Left hindlimb (tissue), 1 donor: ENCODE data around the gene CKB.

ENCODE experiments used
- DNase-seq: peaks from one replicate; pipeline ENCODE4 v3.0.0-alpha.2; 2018

The CKB gene

DNA sequence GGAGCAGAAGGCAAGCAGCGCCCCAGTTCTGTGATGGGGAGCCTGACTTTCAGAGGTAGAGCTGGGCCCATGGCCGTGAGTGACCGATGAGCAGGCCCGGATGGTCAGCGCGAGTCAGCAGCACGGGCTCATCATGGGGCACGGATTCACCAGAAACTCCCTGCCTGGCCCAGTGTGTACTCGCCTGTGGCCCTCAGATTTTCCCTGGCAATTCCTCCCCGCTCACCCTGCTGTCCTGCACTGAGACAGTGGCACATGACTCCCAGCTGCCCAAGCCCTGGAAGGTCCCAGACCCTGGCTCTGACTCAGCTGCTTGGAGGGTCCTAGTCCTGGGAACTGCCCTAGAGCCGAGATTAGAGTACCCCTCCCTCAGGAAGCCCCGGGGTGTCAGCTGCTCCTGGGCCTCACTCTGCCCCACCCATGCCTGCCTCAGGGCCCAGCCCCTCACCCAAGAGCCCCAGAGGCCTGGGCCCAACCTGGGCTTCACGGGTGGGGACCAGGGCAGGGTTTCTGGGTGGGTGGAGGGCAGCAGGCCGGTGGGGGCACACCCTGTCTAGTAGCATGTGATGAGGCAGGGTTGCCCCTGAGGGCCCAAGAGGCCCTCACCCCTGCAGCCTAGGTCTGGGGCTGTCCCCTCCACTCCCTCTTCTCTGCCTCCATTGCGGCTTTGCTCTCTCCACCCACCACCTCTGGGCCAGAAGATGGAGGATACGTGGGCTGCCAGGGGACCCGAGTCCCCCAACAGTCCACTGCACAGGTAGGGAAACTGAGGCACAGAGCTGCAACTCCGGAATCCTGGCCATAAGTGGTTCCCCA lies 14.8 kb upstream of the CKB start:
- DNase-seq, result no peak

- no peak for DNase-seq
These were observed 14.1 kb upstream of the CKB start for GRCh38 chr14:103536693-103537092.

DNA sequence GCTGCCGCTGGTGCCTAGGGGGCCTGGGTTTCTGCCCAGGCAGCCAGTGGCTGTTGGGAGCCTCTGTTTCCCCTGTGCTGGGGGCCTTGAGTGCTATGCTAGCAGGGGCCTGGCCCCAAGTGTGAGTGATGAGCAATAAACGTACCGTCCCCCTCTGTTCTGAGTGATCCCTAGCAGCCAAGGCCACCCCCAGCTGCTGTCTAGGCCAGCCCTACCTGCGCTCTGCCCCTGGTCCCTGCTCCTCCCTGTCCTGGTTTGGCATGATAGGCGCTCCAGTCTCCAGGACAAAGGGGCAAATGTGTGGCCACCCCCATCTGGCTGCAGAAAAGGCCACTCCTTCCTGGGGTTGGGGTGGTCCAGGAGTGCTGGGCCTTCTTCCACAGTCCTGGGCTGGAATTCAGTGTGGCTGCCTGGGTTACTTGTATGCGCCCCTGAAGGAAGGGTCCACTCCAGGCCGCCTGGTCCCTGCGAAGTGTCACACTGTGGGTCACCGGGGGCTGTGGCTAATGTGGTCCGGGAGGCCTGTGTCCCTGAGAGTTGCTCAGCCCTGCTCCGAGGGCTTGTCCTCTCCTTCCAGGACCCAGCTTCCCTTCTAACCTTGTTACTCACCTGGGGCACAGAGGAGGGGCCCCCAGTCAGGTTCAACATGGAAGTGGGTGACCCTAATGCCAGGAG lies 13.4 kb upstream of the CKB start:
- no peak for DNase-seq

GRCh38 chr14:103535081-103535890 lies 12.7 kb upstream of the CKB start:
- no peak for DNase-seq

DNA sequence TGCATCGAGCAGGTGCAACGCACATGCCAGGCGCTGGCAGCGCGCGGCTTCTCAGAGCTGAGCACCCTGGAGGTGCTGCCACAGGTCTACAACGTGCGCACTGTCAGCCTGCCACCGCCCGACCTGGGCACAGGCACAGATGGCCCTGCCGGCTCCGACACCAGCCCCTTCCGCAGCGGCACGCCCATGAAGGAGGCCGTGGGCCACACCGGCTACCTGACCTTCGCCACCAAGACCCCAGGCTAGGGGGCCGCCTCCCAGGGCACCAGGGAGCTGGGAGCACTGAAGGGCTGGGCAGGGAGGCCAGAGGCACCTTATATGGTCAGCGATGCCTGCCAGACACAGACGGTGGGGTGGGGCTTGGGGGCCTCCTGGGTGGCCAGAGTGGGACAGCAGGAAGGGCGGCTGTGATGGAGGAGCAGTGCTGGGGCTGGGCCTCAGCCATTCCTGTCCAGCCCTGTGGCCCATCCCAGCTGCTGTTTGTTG lies 12.0 kb upstream of the CKB start:
- no peak for DNase-seq

GRCh38 chr14:103533999-103534575 lies 11.5 kb upstream of the CKB start:
- no peak for DNase-seq

GRCh38 chr14:103533137-103533998 lies 10.7 kb upstream of the CKB start:
- DNase-seq, result no peak

DNA sequence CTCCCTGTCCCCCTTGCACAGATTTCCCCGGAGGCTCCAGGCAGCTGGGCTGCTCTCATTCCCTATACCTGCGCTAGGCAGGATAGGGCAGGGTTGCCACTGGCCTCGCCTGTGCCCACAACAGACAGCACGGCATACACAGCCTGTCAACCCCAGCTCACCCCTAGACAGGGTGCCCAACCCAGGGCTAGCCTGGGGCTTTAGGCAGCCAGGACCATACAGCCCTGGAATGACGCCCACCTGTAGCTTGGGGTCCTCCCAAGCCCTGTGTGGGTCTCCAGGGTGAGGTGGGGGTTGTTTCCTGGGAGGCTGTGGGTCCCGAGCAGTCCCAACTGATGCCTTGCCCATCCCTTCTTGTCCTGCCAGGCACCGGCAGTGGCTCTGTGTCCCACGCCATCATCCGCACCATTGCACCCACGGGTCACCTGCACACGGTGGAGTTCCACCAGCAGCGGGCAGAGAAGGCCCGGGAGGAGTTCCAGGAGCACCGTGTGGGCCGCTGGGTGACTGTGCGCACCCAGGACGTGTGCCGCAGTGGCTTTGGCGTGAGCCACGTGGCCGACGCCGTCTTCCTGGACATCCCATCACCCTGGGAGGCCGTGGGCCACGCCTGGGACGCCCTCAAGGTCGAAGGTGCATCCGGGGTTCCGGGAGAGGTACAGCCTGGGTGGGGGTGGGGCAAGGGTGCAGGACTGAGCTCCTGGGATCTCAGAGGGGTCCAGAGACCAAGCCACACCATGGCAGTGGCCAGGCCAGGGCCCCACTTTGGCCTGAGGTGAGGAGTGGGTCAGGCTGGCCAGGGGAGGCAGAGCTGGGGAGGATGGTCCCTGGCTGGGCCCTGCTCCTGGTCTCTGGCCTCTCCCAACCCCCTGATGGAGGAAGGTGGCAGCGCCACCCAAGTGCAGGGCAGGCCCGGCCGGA lies 9.8 kb upstream of the CKB start:
- DNase-seq, result no peak

- no peak for DNase-seq
These were observed 9.0 kb upstream of the CKB start for GRCh38 chr14:103531421-103532215.

DNA sequence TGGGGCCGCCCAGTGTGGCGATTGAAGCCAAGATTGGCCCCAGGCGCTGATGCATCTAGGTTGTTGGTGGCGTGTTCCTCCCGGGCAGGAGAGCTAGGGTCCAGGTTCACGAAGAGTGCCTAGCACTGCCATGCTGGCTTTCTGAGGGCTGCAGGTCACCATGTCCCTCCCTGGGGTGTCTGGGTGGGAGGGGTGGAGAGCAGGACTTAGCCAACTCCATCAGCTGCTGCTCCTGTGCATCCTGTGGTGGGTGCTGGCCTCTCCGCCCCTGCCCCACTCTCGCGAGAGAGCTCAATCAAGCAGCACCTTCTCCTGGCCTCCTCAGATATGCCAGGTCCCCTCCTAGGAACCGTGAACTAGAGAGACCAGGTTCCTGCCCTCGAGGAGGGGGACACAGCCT lies 8.2 kb upstream of the CKB start:
- no peak for DNase-seq

DNA sequence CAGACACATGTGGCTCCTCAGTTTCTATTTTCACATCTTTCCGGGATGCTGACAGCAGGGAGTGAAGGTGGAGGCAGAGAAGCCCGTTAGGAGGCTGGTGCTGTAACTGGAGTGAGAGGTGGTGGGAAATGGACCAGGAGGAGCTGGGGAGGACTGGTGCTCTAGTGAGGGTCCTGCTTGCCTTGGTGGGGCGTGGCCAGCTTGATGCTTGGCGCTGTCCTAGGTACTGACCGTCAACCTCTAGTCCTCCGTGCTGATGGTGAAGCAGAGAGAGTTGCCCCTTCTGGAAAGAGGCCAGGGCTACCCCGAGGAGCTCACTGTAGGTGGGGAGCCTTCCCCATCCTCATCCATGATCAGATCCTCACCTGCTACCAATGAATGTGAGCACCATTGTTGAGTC lies 7.8 kb upstream of the CKB start:
- DNase-seq, result no peak

DNA sequence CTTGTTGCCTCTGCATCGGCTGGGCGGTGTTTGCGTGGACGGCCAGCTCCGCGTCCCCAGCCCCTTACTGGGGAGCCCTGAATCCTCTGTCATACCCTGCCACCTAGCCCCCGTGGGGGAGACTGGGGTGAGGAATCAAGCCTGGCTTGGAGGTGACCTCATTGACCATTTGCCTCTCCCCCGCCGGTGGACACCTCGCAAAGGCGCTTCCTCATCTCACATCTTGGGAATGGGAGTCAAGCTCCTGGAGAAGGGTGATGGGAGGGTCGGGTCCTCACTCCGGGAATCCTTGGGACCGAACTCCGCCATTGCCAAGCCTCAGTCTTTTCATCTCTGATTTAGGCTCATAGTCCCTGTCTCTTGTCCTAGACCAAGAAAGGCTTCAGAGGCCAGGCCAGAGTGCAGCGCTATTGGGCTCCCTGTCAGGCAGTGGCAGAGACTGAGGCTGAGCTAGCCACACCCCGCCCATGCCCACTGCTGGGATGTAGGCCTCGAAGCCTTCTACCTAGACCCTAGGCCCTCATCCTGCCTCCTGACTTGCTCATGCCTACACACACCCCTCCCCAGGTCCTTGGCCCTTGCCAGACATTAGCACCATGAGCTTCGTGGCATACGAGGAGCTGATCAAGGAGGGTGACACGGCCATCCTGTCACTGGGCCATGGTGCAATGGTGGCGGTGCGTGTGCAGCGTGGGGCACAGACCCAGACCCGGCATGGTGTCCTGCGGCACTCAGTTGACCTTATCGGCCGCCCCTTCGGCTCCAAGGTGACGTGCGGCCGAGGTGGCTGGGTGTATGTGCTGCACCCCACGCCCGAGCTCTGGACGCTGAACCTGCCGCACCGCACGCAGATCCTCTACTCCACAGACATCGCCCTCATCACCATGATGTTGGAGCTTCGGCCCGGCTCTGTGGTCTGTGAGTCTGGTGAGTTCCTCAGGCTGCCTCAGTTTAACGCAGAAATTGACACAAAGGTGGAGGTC lies 7.0 kb upstream of the CKB start:
- DNase-seq, result no peak

- peak; percentile 93 for DNase-seq
These were observed 6.2 kb upstream of the CKB start, which contains the start of gene TRMT61A for GRCh38 chr14:103528587-103529382. Gene TRMT61A (plus strand): TSS chr14:103529196. CDS start chr14:103529979, 783 bp downstream.

GRCh38 chr14:103528146-103528586 lies 5.5 kb upstream of the CKB start:
- no peak for DNase-seq

DNA sequence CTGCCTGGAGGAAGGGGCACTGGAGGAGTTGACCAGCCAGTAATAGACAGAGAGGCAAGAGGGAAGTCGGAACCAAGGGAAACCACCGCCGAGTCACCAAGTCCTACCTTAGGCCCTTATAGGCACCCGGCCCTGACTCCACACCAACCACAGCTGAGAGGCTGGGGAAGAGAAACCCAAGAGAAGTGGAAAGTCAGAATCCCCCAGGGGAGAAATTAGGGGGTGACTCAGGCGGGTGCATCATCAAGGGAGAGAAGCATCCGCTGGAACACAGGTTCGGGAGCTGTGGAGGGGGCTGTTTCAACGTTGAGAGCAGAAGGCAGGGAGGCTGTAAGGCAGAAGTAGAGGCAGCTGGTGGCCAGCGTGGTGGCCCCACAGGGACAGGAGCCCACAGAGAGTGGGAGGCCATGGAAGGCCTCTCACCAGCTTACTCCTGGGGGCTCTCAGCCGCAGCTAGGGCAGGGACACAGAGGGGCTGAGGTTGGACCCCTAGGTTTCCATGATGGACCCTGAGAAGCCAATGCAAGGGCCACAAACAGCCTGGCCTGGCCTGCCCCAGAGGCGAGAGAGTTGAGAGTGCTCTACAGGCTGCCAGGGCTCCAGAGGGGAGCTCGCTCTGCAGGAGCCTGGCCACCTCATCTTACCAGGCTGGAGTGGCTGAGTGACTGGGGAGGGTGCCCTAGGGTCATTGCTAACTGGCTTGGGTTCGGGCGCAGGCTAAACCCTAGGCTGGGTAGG lies 4.9 kb upstream of the CKB start:
- no peak for DNase-seq

DNA sequence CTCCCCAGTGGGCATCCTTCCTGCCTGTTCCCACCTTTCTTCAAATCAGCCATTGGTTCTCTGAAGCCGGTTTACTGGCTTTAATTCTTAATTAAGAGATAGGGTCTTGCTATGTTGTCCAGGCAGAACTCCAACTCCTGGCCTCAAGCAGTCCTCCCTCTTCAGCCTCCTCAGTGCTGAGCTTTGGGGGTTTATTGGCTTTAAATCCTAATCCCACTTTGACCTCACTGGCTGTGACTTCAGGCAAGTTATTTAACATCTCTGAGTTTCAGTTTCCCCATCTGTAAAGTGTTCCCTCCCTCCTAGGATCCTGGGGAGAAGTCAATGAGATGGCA lies 4.3 kb upstream of the CKB start:
- DNase-seq, result no peak

DNA sequence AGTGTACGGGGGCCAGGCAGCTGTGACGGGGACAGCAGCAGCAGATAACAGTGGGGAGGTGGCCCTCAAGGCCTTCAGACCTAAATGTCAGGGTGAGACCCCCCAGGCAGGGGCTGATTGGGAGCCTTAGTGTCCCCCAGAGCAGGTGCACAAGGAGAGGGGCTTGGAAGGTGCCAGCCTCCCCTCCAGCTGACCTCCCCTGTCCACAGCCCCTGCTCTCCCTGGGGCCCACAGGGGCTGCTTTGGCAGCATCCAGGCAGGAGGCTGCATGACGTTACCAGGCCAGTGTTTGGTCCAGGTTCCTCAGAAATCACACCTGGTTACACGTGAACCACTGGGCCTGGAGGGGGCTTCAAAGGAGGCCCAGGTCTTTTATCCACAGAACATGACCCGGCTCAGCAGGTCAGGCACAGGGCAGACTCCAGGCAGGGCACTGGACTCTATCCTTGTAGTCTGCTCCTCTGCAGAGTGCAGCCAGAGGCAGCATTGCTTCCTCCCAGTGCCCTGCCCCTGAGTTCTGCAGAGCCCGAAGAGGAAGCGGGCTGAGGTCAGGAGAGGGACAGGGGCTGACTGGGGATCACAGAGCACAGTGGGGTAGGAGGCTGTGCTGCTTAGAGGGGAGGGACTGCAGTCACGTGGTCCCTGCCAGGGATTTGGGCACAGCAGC lies 3.8 kb upstream of the CKB start:
- DNase-seq, result no peak
